SK-N-SH treated with all-trans-retinoic acid at 6 μM for 48 hours (cell line): Measurements from ENCODE around the gene NOL3.
A peak's percentile ranks its signal among the peaks of the same experiment; 100 is the strongest.

Experiments
- ATAC-seq: fragments of 200-7000 bp; cut with Tn5 transposase; 3 replicates; pipeline ENCODE4 v1.9.1; 2020; ENCODE audit warnings: mild to moderate bottlenecking, moderate library complexity
- ARNTL ChIP-seq: fragments of 450-650 bp; formaldehyde crosslinking; IDR thresholded peaks from 2 replicates; pipeline ENCODE4 v1.5.0; 2020; ENCODE audit warnings: low read depth, mild to moderate bottlenecking, moderate library complexity, borderline replicate concordance
- BACH2 ChIP-seq: fragments of 250-450 bp; sonication (Bioruptor Pico); IDR thresholded peaks from 2 replicates; pipeline ENCODE4 v1.9.0; 2021; ENCODE audit warnings: mild to moderate bottlenecking, borderline replicate concordance
- CSDC2 ChIP-seq: fragments of 250-450 bp; sonication (Bioruptor Pico); IDR thresholded peaks from 2 replicates; pipeline ENCODE4 v1.5.0; 2020; ENCODE audit warnings: mild to moderate bottlenecking, moderate library complexity
- ESRRG ChIP-seq: fragments of 250-450 bp; sonication (Bioruptor Pico); IDR thresholded peaks from 2 replicates; pipeline ENCODE4 v1.6.1; 2021; ENCODE audit warnings: mild to moderate bottlenecking
- GLIS3 ChIP-seq: fragments of 250-450 bp; sonication (Bioruptor Pico); IDR thresholded peaks from 2 replicates; pipeline ENCODE4 v1.5.0; 2020; ENCODE audit warnings: mild to moderate bottlenecking, moderate library complexity
- ISL1 ChIP-seq: fragments of 250-450 bp; sonication (Bioruptor Pico); IDR thresholded peaks from 2 replicates; pipeline ENCODE4 v2.1.2; 2022; ENCODE audit warnings: mild to moderate bottlenecking, moderate library complexity
- OSR1 ChIP-seq: fragments of 250-450 bp; sonication (Bioruptor Pico); IDR thresholded peaks from 2 replicates; pipeline ENCODE4 v1.8.0; 2022; ENCODE audit warnings: moderate library complexity, mild to moderate bottlenecking, inconsistent platforms
- PPARA ChIP-seq: fragments of 250-450 bp; sonication (Bioruptor Pico); IDR thresholded peaks from 2 replicates; pipeline ENCODE4 v1.5.0; 2020; ENCODE audit warnings: mild to moderate bottlenecking, borderline replicate concordance
- RARB ChIP-seq: fragments of 250-450 bp; sonication (Bioruptor Pico); IDR thresholded peaks from 2 replicates; pipeline ENCODE4 v1.8.0; 2021; ENCODE audit warnings: mild to moderate bottlenecking, moderate library complexity
- SNAI2 ChIP-seq: fragments of 250-450 bp; sonication (Bioruptor Pico); IDR thresholded peaks from 2 replicates; pipeline ENCODE4 v1.5.0; 2020; ENCODE audit warnings: mild to moderate bottlenecking, moderate library complexity
- TCF4 ChIP-seq: fragments of 250-450 bp; sonication (Bioruptor Pico); IDR thresholded peaks from 2 replicates; pipeline ENCODE4 v1.8.0; 2021; ENCODE audit warnings: mild to moderate bottlenecking, moderate library complexity, borderline replicate concordance
- TOX ChIP-seq: fragments of 250-450 bp; sonication (Bioruptor Pico); IDR thresholded peaks from 2 replicates; pipeline ENCODE4 v1.8.0; 2021; ENCODE audit warnings: mild to moderate bottlenecking, moderate library complexity, borderline replicate concordance
- ZC3H10 ChIP-seq: fragments of 250-450 bp; sonication (Bioruptor Pico); IDR thresholded peaks from 2 replicates; pipeline ENCODE4 v1.5.1; 2021; ENCODE audit warnings: mild to moderate bottlenecking, moderate library complexity
- ZFP3 ChIP-seq: fragments of 250-450 bp; sonication (Bioruptor Pico); IDR thresholded peaks from 2 replicates; pipeline ENCODE4 v1.5.0; 2020; ENCODE audit warnings: mild to moderate bottlenecking, moderate library complexity
- ZFP30 ChIP-seq: fragments of 450-650 bp; formaldehyde crosslinking; IDR thresholded peaks from 2 replicates; pipeline ENCODE4 v1.5.0; 2022; ENCODE audit warnings: mild to moderate bottlenecking, moderate library complexity
- ZNF565 ChIP-seq: fragments of 450-650 bp; formaldehyde crosslinking; conservative IDR thresholded peaks from 2 replicates; pipeline ENCODE4 v1.5.0; 2020; ENCODE audit warnings: low read depth, mild to moderate bottlenecking, moderate library complexity
- ZNF70 ChIP-seq: fragments of 450-650 bp; formaldehyde crosslinking; IDR thresholded peaks from 2 replicates; pipeline ENCODE4 v1.5.0; 2020; ENCODE audit warnings: mild to moderate bottlenecking, moderate library complexity
- ZNF8 ChIP-seq: fragments of 450-650 bp; formaldehyde crosslinking; IDR thresholded peaks from 2 replicates; pipeline ENCODE4 v1.5.0; 2020; ENCODE audit warnings: mild to moderate bottlenecking, moderate library complexity
- TF ChIP-seq, protein P1 (sequence below): fragments of 250-450 bp; sonication (Bioruptor Pico); IDR thresholded peaks from 2 replicates; pipeline ENCODE4 v1.5.1; 2020; ENCODE audit warnings: low read depth, mild to moderate bottlenecking, moderate library complexity
- TF ChIP-seq, protein P2 (sequence below): fragments of 250-450 bp; sonication (Bioruptor Pico); IDR thresholded peaks from 2 replicates; pipeline ENCODE4 v1.8.0; 2021; ENCODE audit warnings: low read depth, mild to moderate bottlenecking, moderate library complexity, borderline replicate concordance
- TF ChIP-seq, protein P3 (sequence below): fragments of 250-450 bp; sonication (Bioruptor Pico); IDR thresholded peaks from 2 replicates; pipeline ENCODE4 v1.5.1; 2021; ENCODE audit warnings: mild to moderate bottlenecking, moderate library complexity
- TF ChIP-seq, protein P4 (sequence below): fragments of 250-450 bp; sonication (Bioruptor Pico); IDR thresholded peaks from 2 replicates; pipeline ENCODE4 v1.8.0; 2020; ENCODE audit warnings: mild to moderate bottlenecking, moderate library complexity, borderline replicate concordance
- TF ChIP-seq, protein P5 (sequence below): fragments of 250-450 bp; sonication (Bioruptor Pico); IDR thresholded peaks from 2 replicates; pipeline ENCODE4 v1.5.0; 2020; ENCODE audit warnings: mild to moderate bottlenecking, moderate library complexity

NOL3 gene

DNA sequence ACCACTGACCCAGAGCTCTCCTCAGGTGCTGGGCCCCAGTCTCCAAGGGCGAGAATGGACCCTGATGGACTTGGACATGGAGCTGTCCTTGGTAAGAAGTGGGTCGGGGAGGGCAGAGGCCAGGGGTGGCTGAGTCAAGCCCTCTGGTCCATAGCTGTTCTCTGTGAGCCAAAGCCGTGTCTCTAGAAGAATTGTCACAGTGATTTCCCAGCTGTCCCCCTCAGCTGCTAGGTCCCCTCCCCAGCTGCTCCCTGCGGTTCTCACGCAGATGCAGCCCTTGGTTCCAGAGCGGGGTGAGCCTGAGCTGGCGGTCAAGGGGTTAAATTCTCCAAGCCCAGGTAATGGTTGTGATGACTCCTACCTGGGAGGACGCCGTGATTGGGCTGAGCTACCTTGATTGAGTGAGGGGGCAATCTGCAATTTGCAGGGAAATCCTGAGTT, 1.3 kb upstream of the NOL3 start:
- no peak for ATAC-seq
- TF ChIP-seq ZNF565 (CRISPR knock-in tag) (no peak), OSR1 (CRISPR knock-in tag) (no peak), ARNTL (CRISPR knock-in tag) (no peak), TOX (CRISPR knock-in tag) (no peak), TCF4 (CRISPR knock-in tag) (no peak), ZC3H10 (no peak), BACH2 (CRISPR knock-in tag) (no peak), SNAI2 (no peak), ZNF70 (CRISPR knock-in tag) (no peak), ISL1 (CRISPR knock-in tag) (no peak), ESRRG (no peak), ZFP3 (CRISPR knock-in tag) (no peak)
- TF ChIP-seq, protein P1, sequence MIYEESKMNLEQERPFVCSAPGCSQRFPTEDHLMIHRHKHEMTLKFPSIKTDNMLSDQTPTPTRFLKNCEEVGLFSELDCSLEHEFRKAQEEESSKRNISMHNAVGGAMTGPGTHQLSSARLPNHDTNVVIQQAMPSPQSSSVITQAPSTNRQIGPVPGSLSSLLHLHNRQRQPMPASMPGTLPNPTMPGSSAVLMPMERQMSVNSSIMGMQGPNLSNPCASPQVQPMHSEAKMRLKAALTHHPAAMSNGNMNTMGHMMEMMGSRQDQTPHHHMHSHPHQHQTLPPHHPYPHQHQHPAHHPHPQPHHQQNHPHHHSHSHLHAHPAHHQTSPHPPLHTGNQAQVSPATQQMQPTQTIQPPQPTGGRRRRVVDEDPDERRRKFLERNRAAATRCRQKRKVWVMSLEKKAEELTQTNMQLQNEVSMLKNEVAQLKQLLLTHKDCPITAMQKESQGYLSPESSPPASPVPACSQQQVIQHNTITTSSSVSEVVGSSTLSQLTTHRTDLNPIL (CRISPR knock-in tag) = no peak
- TF ChIP-seq, protein P2, sequence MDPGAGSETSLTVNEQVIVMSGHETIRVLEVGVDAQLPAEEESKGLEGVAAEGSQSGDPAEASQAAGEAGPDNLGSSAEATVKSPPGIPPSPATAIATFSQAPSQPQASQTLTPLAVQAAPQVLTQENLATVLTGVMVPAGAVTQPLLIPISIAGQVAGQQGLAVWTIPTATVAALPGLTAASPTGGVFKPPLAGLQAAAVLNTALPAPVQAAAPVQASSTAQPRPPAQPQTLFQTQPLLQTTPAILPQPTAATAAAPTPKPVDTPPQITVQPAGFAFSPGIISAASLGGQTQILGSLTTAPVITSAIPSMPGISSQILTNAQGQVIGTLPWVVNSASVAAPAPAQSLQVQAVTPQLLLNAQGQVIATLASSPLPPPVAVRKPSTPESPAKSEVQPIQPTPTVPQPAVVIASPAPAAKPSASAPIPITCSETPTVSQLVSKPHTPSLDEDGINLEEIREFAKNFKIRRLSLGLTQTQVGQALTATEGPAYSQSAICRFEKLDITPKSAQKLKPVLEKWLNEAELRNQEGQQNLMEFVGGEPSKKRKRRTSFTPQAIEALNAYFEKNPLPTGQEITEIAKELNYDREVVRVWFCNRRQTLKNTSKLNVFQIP = no peak
- TF ChIP-seq, protein P3, sequence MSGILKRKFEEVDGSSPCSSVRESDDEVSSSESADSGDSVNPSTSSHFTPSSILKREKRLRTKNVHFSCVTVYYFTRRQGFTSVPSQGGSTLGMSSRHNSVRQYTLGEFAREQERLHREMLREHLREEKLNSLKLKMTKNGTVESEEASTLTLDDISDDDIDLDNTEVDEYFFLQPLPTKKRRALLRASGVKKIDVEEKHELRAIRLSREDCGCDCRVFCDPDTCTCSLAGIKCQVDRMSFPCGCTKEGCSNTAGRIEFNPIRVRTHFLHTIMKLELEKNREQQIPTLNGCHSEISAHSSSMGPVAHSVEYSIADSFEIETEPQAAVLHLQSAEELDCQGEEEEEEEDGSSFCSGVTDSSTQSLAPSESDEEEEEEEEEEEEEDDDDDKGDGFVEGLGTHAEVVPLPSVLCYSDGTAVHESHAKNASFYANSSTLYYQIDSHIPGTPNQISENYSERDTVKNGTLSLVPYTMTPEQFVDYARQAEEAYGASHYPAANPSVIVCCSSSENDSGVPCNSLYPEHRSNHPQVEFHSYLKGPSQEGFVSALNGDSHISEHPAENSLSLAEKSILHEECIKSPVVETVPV = no peak

DNA sequence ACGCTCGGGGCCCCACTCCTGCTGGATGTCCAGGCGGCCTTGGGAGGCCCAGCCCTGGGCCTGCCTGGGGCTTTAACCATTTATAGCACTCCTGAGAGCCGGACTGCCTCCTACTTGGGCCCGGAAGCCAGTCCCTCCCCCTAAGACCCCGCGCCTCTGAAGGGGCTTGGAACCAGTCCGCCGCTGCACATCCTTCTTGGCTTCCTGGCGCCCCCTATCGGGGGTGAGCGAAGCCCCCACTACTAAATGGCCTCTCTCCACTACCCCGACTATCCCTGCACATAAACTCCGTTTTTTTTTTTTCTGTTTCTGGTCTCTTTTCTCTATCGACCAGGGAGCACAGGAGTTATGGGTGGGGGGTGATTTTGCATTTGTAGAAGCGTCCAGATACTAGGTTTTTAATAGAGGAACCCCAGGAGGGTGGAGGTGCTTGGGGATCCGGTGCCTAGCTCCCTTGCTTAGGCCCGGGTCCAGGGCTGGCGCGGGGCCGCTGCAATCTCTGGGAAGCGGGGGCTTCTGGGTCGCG, 633 bp upstream of the NOL3 start:
- ATAC-seq = peak; percentile 3; the same call in 2 of the 3 replicates
- TF ChIP-seq GLIS3 (no peak), ZFP3 (CRISPR knock-in tag) (no peak), ISL1 (CRISPR knock-in tag) (no peak), PPARA (CRISPR knock-in tag) (no peak), TCF4 (CRISPR knock-in tag) (no peak), ZNF70 (CRISPR knock-in tag) (no peak), ZNF8 (CRISPR knock-in tag) (no peak), RARB (CRISPR knock-in tag) (no peak), CSDC2 (no peak), ZFP30 (CRISPR knock-in tag) (no peak), BACH2 (CRISPR knock-in tag) (no peak), ZC3H10 (no peak), ESRRG (no peak), ZNF565 (CRISPR knock-in tag) (no peak), TOX (CRISPR knock-in tag) (no peak)
- TF ChIP-seq, protein P4, sequence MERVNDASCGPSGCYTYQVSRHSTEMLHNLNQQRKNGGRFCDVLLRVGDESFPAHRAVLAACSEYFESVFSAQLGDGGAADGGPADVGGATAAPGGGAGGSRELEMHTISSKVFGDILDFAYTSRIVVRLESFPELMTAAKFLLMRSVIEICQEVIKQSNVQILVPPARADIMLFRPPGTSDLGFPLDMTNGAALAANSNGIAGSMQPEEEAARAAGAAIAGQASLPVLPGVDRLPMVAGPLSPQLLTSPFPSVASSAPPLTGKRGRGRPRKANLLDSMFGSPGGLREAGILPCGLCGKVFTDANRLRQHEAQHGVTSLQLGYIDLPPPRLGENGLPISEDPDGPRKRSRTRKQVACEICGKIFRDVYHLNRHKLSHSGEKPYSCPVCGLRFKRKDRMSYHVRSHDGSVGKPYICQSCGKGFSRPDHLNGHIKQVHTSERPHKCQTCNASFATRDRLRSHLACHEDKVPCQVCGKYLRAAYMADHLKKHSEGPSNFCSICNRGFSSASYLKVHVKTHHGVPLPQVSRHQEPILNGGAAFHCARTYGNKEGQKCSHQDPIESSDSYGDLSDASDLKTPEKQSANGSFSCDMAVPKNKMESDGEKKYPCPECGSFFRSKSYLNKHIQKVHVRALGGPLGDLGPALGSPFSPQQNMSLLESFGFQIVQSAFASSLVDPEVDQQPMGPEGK (CRISPR knock-in tag) = no peak
- TF ChIP-seq, protein P2 = no peak

DNA sequence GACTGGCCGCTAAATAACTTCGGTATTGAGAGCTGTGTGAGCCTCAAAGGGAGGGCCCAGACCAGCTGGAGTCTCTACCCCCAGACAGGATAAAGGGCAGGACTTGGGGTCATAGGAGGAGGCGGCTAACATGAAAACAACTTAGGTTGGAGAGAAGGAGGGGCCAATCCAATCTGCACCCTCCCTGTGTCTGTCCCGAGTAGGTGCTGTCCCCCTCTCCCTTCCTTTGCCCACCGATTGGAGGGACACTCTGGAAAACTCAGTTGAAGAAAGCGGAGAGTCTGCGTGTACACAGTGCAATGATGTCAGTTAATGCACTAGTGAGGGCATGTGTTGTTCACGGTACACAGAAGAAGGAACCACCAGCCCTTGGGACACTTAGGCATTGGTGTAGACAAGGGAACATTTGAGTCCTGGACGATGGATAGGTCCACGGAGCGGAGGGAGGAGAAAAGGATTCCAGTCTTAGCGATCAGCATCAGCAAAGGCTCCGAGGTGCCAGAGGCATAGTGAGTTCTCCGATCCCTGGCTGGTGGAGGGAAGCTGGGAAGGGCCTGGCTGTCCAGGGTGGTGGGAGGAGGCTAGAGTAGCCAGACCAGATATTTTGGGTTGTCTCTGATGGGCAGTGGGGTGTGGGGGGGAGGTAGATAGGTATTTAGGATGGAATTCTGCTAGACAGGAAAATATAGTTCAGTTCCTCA, 761 bp downstream of the NOL3 start:
- peak; percentile 1 for ATAC-seq
- TF ChIP-seq, protein P5, sequence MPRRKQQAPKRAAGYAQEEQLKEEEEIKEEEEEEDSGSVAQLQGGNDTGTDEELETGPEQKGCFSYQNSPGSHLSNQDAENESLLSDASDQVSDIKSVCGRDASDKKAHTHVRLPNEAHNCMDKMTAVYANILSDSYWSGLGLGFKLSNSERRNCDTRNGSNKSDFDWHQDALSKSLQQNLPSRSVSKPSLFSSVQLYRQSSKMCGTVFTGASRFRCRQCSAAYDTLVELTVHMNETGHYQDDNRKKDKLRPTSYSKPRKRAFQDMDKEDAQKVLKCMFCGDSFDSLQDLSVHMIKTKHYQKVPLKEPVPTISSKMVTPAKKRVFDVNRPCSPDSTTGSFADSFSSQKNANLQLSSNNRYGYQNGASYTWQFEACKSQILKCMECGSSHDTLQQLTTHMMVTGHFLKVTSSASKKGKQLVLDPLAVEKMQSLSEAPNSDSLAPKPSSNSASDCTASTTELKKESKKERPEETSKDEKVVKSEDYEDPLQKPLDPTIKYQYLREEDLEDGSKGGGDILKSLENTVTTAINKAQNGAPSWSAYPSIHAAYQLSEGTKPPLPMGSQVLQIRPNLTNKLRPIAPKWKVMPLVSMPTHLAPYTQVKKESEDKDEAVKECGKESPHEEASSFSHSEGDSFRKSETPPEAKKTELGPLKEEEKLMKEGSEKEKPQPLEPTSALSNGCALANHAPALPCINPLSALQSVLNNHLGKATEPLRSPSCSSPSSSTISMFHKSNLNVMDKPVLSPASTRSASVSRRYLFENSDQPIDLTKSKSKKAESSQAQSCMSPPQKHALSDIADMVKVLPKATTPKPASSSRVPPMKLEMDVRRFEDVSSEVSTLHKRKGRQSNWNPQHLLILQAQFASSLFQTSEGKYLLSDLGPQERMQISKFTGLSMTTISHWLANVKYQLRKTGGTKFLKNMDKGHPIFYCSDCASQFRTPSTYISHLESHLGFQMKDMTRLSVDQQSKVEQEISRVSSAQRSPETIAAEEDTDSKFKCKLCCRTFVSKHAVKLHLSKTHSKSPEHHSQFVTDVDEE (CRISPR knock-in tag) = no peak
- TF ChIP-seq CSDC2 (no peak), TCF4 (CRISPR knock-in tag) (no peak), ZNF565 (CRISPR knock-in tag) (no peak), ZFP3 (CRISPR knock-in tag) (no peak), RARB (CRISPR knock-in tag) (no peak), GLIS3 (no peak), ZNF70 (CRISPR knock-in tag) (no peak), BACH2 (CRISPR knock-in tag) (no peak)
- TF ChIP-seq, protein P2 = no peak
